ENCODE data around the gene C2orf42. TPM values are rescaled to one million over a fixed set of nuclear protein-coding genes. Genes with fewer than 3 reads are reported as not detected.
"Not testable (repeated sequence)": the region's sequence is repeated elsewhere in the genome, so short reads cannot be mapped to it uniquely, and the experiment has no call there.

C2orf42 gene
- total RNA-seq, 2 donors from 2014 or later: 12.3 to 16.5 TPM

- no peaks in the 10 kb centered on the region for H3K9me3 Mint-ChIP-seq
- no peaks in the 10 kb centered on the region for H3K9me3 ChIP-seq (ENCODE audit: control insufficient read depth, low read length)
- H3K4me1 Mint-ChIP-seq: peaks cover 28% of the 10 kb centered on the region
- no peaks in the 10 kb centered on the region for H3K36me3 Mint-ChIP-seq (ENCODE audit: low read depth)
- WGBS, 2 experiments (ENCODE audit: insufficient coverage in 1 of 2, insufficient read length in 1 of 2): 52 to 58% methylated on average over 12 to 14 of the region's 14 CpGs
- H3K4me1 ChIP-seq (ENCODE audit: control insufficient read depth, insufficient read depth, low read length): peaks cover 5% of the 10 kb centered on the region
- H3K27ac Mint-ChIP-seq: peak overlapping the region; percentile 99
- peak; percentile 95 for DNase-seq
- H3K27me3 ChIP-seq (ENCODE audit: control insufficient read depth, insufficient read depth, low read length, poor library complexity, severe bottlenecking): no peaks in the 10 kb centered on the region
- no peaks in the 10 kb centered on the region for H3K36me3 ChIP-seq (ENCODE audit: control insufficient read depth, insufficient read depth, low read length)
- peak overlapping the region; percentile 72 for H3K4me3 Mint-ChIP-seq
- no peaks in the 10 kb centered on the region for H3K27me3 Mint-ChIP-seq (ENCODE audit: insufficient read depth)
- peak overlapping the region; percentile 95 for H3K9ac ChIP-seq (ENCODE audit: extremely low read depth, low read length, poor library complexity, severe bottlenecking)
- peak; percentile 78 for TF ChIP-seq CTCF (conservative IDR thresholded peaks at IDR 0.05)
- H3K27ac ChIP-seq (ENCODE audit: low read depth, low read length): peak overlapping the region; percentile 97
- peak overlapping the region; percentile 89 for H3K4me3 ChIP-seq (ENCODE audit: low read length)
These were observed 49.5 kb downstream of the C2orf42 start for GRCh38 chr2:70141212-70141901.

- Mint-ChIP-seq H3K36me3 (ENCODE audit: low read depth) (no peaks in the 10 kb centered on the region), H3K27me3 (ENCODE audit: insufficient read depth) (no peaks in the 10 kb centered on the region), H3K4me3 (peak overlapping the region; percentile 72), H3K4me1 (peaks cover 31% of the 10 kb centered on the region), H3K9me3 (no peaks in the 10 kb centered on the region), H3K27ac (peak overlapping the region; percentile 99)
- WGBS, 2 experiments (ENCODE audit: insufficient coverage in 1 of 2, insufficient read length in 1 of 2): 88 to 93% methylated on average over 3 to 4 of the region's 5 CpGs
- Histone ChIP-seq H3K27me3 (ENCODE audit: control insufficient read depth, insufficient read depth, low read length, poor library complexity, severe bottlenecking) (no peaks in the 10 kb centered on the region), H3K27ac (ENCODE audit: low read depth, low read length) (no peak overlapping the region), H3K4me3 (ENCODE audit: low read length) (no peak overlapping the region), H3K9ac (ENCODE audit: extremely low read depth, low read length, poor library complexity, severe bottlenecking) (no peak overlapping the region), H3K4me1 (ENCODE audit: control insufficient read depth, insufficient read depth, low read length) (peaks cover 5% of the 10 kb centered on the region), H3K9me3 (ENCODE audit: control insufficient read depth, low read length) (no peaks in the 10 kb centered on the region), H3K36me3 (ENCODE audit: control insufficient read depth, insufficient read depth, low read length) (no peaks in the 10 kb centered on the region)
- no peak for TF ChIP-seq CTCF (conservative IDR thresholded peaks at IDR 0.05)
- DNase-seq: no peak
These were observed 50.0 kb downstream of the C2orf42 start for GRCh38 chr2:70140791-70141211.

GRCh38 chr2:70134323-70134983 is 56.4 kb downstream of the C2orf42 start:
- H3K4me1 ChIP-seq (ENCODE audit: control insufficient read depth, insufficient read depth, low read length); H3K27ac ChIP-seq (ENCODE audit: low read depth, low read length); H3K9me3 ChIP-seq (ENCODE audit: control insufficient read depth, low read length); H3K27me3 ChIP-seq (ENCODE audit: control insufficient read depth, insufficient read depth, low read length, poor library complexity, severe bottlenecking); H3K4me3 ChIP-seq (ENCODE audit: low read length); H3K9ac ChIP-seq (ENCODE audit: extremely low read depth, low read length, poor library complexity, severe bottlenecking); H3K9me3 Mint-ChIP-seq; H3K27ac Mint-ChIP-seq; DNase-seq; H3K36me3 Mint-ChIP-seq (ENCODE audit: low read depth); H3K27me3 Mint-ChIP-seq (ENCODE audit: insufficient read depth); H3K36me3 ChIP-seq (ENCODE audit: control insufficient read depth, insufficient read depth, low read length); H3K4me3 Mint-ChIP-seq: not testable (repeated sequence)
- H3K4me1 Mint-ChIP-seq: peaks cover 22% of the 10 kb centered on the region
- 90 to 98% methylated on average over 7 to 10 of the region's 10 CpGs for WGBS, 2 experiments (ENCODE audit: insufficient coverage in 1 of 2, insufficient read length in 1 of 2)
